NCI-H1436 (cell line): ENCODE results near the gene RAB4A.
"Not testable (repeated sequence)": the region's sequence is repeated elsewhere in the genome, so short reads cannot be mapped to it uniquely, and the experiment has no call there.

Source experiments
- DNase-seq: peaks from one replicate; lab custom pipeline; 2025; lab: John Stamatoyannopoulos, UW

Gene RAB4A

DNA sequence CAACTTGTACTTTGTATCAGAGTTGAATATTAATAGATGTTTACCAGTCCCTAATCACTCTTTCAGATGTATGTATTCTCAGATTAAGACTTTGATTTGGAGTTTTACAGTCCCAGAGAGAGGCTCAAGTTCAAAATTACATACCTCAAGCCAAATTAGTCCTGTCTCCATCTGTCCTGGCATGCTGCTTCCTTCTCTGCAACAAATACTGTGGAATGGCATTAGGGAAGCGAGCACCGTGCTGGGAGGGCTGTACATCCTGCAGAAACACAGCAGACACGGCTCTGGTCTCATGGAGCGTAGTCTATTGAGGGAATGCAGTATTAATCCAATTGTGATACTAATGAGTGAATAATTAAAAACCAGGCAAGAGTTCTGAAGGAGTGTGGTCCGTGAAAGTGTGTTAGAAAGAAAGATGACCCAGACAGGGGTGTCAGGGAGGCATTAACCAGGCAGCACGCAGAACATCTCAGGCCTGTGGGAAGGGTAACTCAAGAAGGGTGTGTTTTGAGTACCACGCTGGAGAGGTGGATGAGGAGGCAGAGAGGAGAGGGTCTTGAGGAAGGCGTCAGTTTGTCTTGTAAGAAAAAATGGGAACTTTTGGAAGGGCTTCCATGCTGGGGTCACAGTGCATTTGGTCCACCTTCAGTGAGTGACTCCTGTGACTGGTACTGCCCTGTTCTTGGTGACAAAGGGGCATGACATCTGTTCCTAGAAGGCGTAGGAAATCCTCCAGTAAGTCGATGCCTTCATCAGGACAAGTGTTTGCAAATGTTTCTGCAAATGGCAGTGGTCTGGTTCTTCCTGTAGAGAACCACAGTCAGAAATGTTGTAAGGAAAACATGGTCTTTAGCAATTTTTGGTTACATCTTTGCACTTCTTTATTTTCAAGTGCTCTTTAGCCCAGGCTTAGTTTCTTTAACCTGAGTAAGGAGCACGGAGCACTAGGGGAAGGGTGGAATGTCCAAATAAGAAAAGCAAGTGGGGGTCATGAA, 1.6 kb downstream of the RAB4A start:
- no peak for DNase-seq

DNA sequence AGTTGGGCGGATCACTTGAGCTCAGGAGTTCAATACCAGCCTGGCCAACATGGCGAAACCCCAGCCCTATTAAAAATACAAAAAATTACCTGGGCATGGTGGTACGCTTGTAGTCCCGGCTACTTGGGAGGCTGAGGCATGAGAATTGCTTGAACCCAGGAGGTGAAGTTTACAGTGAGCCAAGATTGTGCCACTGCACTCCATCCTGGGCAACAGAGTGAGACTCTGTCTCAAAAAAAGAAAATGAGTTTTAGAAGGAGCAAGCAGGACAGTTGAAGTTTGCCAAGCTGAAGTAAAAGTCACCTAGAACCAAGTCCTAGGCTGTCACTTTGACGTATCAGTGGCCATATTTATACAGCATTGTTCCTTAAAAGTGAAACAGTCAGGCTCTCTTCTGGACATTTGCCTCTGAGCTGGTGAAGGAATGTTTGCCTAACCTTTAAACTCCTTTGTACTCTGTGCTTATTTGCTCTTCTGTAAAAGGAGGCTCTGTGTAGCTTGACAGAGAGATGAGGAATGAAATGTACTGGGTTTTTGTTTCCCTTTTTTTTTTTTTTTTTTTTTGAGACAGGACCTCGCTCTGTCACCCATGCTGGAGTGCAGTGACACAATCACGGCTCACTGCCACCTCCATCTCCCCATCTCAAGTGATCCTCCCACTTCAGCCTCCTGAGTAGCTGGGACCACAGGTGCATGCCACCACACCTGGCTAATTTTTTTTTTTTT, 2.8 kb downstream of the RAB4A start:
- no peak for DNase-seq

DNA sequence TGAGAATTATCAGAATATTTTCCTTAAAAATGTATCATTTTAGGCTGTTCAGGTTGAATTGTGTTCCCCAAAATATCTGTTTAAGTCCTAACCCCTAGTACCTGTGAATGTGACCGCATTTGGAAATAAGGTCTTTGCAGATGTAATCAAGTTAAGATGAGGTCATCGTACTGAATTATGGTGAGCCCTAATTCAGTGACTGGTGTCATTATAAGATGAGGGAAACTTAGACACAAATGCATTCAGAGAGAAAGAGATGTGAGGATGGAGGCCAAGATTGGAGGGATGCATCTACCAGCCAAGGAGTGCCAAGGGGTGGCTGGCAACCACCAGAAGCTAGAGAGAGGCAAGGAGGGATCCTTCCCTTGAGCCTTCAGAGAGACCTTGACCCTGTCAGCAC, 4.1 kb downstream of the RAB4A start:
- no peak for DNase-seq

DNA sequence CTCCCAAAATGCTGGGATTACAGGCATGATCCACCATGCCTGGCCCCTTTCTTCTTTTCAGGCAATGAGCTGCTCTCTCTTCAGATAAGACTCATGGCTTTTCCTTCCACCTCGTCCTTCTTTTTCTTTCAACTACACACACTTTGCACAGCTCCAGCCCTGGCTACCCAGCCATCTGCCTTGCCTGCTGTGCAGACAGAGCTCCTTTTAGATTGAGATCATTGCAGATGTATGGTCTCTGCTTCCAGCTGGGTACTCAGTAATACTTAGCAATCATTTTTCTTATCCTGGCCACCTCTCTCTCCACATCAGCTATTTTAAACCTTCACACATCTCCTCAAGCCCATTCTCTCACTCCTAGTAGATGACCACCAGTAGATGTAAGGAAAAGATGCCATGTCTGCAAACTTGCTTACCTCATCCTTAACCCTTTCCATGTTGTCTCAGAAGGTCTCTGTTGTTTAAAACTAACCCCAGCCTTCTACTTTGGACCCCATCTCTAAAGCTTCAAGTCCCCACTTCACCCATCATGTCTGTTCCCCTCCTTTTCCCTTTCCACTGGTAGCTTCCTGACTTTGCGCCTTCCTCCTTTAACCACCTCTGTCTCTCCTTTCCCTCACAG, 7.3 kb downstream of the RAB4A start:
- no peak for DNase-seq

DNA sequence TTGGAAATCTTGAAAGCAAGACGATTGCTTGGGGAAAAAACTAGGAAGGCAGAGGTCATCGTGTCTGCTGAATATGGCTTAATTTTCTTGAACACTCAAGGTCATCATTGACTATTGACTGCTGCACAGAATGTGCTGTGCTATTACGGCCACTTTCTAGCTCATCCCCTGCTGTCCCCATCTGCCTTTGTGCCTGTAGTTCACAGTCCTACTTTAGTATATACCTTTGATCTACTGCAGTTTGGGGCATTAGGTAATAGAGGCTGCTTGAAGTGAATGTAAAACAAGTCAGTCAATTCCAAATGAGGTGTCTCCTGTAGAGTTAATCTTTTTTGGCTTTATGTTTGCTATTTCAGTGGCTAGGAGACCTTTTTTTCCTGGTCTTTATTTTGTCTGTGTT, 8.3 kb downstream of the RAB4A start:
- no peak for DNase-seq

DNA sequence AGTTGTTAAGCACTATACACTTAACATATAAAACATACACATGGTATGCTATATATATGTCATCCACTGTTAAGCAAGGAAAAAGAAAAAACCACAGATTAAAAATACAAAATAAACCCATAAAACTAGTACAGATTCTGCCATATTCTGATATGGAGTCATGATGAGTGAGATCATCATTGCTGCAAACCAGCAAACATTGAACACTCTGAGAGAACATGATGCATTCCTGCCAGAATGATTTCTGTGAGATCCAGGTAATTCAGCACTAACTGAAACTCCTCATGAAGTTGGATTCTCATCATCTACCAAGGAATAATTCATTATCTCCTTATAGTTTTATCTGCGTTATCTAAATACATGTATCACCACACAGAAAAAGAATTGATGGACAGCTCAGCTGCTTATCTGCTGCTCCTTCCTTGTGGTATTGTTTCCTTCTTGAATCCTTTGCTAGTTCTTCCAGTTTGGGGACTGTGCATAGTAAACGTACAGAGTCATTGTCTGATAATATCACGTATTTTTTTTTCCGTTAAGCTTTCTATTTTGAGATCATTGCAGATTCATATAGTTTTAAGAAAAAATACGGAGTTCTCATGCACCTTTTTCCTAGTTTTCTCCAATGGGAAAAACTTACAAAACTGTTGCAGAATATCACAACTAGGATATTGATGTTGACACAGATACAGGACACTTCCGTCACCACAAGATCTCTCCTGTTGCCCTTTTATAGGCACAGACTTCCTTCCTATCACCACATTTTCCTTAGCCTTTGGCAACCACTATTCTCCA, 9.3 kb downstream of the RAB4A start:
- DNase-seq, result no peak

DNA sequence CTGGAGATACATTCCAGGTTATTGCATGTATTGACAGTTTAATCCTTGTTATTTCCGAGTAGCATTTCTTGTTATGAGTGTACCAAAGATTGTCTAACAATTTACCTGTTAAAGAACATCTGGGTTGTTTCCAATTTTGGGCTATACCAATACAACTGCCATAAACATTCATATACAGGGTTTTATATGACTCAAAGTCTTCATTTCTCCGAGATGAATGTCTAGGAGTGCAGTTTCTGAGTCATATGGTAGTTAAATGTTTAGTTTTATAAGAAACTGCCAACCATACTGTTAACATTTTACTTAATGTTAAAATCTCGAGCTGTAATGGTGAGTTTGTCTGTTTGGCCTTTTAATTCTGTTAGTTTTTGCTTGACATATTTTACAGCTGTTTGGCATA, 10.0 kb downstream of the RAB4A start:
- DNase-seq, result no peak

DNA sequence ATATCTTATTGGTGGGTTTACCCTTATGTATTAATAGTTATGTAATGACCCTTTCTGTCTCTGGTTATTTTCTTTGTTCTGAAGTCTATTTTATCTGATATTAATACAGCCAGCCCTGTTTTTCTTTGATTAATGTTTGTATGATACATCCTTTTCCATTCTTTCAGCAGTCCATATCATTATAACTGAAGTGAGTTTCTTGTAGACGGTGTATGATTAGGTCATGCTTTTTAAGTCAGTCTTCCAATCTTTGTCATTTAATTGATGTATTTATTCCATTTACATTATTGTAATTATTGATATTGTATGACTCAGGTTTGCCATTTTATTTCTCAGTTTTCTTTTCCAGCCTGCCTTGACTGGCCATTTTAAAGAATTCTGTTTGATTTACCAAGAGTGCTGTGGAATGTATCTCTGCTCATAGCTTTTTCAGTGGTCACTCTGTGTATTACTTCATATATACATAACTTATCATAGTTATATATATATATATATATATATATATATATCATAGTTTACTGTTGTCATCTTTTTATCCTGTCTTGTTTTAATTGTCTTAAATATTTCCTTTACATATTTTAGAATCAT, 10.5 kb downstream of the RAB4A start:
- no peak for DNase-seq

DNA sequence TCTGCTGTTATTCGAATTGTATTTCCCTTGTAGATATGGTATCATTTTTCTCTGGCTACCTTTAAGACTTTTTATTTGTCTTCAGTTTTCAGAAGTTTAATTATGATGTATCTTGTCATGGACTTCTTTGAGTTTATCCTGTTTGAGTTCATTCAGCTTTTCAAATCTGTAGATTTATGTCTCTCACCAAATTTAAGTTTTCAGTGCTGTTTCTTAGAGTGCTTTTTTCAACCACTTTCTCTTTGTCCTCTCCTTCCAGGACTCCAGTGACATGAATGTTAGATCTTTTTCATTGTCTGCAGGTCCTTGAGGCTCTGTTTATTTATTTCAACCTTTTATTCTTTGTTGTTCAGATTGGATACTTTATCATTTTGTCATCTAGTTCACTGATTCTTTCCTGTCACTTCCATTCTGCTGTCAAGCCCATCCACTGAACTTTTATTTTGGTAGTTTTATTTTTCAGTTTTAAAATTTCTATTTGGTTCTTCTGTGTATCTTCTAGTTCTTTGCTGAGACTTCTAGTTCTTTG, 11.4 kb downstream of the RAB4A start:
- no peak for DNase-seq

DNA sequence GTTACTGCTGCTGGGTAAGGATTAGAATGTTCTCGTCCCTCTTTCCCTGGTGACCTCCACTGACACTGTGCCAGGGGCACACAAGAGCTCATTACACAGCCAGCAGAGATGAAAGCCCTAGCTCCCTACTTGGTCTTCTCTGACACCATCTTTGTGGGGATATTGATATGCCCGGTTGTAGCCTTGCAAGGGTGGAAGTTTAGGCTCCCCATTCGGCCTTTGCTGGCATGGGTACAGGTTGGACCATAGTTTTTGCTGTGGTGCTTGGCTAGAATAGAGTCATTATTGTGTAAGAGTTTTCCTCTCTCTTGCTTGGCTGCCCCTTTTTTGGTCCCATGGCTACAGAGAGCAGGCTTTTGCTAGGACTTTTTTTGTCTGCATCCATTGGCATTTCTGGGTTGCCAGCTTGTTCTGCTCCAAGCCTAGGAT, 12.3 kb downstream of the RAB4A start:
- no peak for DNase-seq

DNA sequence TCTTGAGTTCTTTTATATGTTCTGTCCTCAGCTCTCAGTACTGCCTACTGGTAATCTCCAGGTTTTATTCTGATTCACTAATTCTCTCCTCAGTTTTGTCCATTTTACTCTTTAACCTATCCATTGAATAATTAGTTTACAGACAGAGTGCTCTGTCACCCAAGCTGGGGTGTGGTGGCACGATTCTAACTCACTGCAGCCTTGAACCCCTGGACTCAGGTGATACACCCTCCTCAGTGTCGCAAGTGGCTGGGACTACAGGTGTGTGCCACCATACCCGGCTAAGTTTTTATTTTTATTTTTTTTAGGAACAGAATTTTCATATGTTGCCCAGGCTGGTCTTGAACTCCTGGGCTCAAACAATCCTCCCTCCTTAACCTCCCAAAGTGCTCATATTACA, 14.0 kb downstream of the RAB4A start:
- DNase-seq, result no peak

DNA sequence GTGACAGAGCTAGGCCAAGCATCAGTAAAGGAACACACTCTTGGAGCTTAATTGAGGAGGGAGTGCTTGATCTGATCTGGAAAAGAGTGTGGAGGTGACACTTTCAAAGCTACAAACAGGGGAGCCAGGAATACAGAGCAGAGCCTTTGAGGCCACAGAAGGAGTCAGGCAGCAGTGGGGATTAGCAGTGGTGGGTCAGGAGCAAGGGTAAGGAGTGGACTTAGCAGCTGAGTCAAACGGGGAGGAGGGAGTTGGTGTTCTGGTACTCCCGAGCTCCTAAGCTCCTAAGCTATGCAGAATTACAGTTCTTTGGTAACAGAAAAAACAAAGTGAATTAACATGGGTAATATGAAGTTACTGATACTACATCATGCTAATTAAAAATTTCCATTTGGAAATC, 14.5 kb downstream of the RAB4A start:
- DNase-seq, result no peak

DNA sequence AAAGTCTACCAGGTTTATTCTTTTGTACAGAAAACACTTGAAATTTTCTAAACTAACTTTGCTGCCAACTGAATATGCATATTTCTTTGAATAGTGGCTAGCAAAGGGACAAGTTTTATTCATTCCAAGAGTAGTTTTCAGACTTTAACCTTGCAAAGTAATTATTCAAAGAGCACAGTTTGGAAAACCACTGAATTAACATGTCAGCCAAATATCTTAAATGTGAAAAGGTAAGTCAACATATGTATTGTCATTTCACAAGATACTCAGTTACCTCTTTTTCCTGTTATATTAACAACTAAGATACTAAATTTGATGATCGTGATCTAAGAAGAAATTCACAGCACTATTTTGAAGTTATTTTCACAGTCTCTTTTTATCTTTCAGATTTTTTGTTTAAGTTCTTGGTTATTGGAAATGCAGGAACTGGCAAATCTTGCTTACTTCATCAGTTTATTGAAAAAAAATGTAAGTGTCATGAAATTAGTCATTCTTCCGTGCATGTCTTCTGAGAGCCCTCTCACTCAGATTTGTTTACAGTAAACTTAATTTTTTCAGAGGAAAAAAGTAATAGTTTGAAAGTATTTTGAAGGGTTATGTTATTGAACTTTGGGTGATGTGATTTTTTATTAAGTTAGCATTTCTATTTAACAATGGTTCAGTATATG, 15.3 kb downstream of the RAB4A start:
- DNase-seq, result no peak

DNA sequence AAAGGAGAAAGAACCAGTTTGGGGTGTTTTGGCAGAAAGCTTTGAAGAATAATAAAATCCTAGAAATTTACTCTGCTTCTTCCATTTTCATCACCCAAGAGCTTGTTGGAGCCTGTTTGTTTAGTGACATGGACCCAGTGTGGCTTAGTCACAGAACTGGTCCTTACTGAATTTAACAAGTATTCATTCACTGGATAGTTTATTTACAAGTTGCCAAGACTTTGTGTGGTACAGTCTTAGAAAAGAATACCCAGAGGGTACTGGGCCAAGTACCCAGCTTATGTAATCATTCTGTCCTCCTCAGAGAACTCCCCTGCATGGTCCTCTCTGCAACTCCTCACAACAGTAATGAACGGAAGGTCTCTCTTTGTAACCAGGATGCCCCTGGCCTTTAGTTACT, 16.4 kb downstream of the RAB4A start:
- DNase-seq, result no peak

DNA sequence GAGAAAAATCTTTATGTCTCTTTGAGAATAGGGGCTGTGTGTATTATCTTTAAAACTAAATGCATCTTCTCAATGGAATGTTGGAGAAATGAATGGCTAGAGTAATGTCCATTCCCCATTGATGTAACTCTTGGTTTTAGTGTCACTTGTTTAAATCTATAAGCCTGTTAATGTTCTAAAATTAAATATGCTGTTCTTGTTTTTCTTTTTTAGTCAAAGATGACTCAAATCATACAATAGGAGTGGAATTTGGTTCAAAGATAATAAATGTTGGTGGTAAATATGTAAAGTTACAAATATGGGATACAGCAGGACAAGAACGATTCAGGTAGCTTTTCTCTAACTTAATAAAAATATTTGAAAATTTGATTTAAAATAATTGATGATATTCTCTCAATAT, 17.6 kb downstream of the RAB4A start:
- no peak for DNase-seq

DNA sequence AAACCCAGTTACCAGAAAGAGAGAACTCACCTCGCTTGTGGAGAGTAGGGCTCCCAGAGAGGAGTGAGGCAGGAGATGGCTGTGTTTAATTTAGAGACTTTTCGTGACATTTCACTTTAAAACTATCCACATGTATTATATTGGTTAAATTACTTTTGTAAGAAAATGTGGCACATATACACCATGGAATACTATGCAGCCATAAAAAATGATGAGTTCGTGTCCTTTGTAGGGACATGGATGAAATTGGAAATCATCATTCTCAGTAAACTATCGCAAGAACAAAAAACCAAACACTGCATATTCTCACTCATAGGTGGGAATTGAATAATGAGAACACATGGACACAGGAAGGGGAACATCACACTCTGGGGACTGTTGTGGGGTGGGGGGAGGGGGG, 20.8 kb downstream of the RAB4A start:
- not testable (repeated sequence) for DNase-seq

DNA sequence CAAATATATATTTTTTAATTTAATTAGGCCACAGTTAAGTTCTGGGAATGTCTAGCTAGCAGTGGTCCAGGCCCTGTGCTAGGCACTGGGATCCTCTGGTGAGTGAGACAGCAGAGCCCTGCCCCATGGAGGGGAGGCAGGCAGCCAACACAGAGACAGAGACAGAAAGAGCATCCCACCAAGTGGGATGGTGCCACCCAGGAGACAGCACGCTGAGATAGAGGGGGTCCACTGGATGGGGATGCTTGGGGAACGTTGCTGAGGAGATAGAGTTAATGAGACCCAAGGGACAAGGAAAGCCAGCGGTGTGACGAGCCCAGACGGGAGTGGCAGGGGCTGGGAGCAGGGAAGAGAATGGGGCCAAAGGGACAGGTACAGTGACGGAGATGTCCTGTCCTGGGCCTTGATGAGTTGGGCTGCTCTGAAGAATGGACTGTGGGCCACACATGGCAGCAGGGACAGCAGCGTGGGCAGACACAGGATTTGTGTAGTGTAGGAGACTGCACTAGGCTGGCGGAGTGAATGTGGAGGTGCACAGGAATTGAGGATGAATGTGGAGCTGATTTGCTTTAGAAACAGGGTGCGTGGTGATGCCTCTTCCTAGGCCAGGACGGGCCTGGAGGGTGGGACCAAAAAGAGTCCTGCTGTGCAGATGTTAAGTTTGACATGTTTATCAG, 22.8 kb downstream of the RAB4A start:
- no peak for DNase-seq

DNA sequence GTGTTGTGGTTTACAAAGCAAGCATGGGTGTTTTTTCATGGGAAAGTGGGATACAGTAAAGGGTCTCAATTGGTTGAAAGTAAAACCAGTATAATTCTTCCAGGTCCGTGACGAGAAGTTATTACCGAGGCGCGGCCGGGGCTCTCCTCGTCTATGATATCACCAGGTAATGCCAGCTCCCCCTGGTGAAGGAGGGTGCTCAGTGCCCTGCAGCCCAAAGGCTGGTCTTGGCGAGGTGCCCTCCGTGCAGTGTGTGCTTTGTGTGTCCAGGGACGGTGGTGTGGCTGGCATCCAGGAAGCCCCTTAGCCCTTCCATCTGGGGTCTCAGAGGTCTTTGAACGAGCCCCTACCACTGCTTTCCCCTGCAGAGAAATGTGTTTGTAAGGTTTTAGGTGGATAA, 24.8 kb downstream of the RAB4A start:
- no peak for DNase-seq

DNA sequence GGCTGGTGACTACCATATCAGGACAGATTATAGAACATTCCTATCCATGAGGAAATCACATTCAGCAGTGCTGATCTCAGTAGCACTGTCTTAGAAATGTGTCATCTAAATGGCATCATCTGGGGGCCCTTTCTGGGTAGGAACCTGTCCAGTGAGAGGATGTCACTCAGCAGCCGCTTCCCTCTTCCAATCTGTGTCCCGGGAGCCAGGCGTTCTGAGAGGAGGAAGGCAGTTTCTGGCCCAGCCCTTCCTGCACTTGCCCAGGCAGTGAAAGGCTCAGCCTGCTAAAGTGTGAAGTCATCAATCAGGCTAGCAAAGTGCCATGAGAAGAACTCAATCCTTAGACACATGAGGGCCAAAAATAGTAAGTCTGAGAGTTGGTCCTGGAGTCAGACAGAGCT, 25.6 kb downstream of the RAB4A start:
- DNase-seq, result no peak

DNA sequence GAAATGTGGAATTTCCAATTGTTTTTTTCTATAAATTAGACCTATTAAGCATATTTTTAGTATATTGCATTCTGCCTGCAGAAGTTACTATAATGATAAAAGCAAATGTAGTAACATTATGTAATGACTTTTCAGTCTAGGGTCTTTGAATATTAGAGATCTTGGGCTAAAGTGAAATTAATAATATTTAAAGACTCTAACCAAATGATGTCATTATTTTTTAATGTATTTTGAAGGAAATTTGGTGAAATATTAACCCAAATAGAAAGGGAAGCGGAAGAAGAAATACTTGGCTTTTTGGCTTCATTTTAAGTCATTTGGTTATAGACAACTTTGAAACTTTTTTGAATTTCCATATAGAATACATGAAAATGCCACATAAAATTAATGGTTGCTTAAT, 26.8 kb downstream of the RAB4A start:
- DNase-seq, result no peak
